ENCODE data around the gene LRRC74A.

LRRC74A gene
- long read RNA-seq, donor 1: 0 reads
- long read RNA-seq, donor 2: 0 reads
- long read RNA-seq, donor 3: 0 reads
- long read RNA-seq, donor 4: 0 reads
- long read RNA-seq, donor 5: 0 reads
- long read RNA-seq, donor 6: 0 reads
- long read RNA-seq, donor 7: 0 reads
- long read RNA-seq, donor 8: 0 reads

DNA sequence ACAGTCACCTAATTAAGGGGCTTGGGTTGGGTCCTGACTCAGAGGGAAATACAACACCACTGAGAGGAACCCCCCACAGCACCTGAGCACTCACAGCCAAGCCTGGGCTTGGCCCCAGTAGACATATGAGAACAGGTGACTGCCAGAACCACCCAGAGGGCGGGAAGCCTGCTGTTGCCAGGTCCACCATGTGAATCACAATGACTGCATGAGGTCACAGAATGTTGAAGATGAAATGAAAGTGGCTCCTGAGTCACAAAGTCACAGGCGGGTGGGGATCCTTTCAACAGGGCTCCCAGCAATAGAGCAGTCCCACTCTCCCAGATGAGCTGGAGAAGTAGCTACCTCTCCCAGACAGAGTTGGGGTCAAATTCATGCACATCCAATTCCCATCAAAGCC is at the start of gene LRRC74A:
Gene LRRC74A, plus strand, starts transcription at position 287 of the 400 bp plus-strand sequence. CDS start 290 bp downstream, outside the sequence.
- DNase-seq: no peak

DNA sequence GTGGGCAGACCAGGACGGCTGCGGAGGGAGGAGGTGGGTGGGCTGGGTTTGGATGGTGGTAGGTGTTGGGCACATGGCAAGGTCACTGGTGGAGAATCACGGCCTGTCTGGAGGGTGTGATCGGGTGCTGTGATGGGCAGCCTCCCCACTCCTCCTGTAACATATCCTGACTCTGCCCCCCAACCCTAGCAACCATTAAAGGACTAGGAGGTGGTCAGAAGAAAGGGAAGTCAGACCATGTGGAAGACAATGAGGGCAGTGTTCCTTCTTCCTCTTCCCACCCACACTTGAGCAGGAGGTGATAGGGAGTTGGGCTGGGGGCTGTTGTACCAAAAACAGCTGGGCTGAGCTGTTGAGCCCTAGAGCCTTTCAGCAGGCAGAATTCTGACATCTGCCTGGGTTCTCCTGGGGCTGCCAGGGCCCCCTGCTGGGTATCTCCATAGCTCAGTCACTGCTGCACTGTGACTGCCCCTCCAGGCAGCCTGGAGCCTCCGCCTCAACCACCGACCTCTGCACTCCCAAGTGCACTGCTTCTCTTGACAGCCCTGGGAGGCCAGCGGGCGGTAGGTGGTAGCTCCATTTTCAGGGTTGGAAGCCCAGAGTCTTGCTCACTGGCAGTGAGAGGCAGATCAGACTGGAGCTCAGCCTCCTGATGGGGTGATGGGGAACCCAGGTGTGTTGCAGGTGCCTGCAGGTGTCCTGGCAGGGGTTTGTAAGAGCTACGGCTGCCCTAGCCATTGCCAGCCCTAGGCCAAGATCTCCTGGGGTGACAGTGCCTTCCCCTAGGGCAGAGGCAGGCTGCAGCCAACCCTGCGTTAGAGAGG is 49.6 kb upstream of the LRRC74A start:
- no peak for DNase-seq

DNA sequence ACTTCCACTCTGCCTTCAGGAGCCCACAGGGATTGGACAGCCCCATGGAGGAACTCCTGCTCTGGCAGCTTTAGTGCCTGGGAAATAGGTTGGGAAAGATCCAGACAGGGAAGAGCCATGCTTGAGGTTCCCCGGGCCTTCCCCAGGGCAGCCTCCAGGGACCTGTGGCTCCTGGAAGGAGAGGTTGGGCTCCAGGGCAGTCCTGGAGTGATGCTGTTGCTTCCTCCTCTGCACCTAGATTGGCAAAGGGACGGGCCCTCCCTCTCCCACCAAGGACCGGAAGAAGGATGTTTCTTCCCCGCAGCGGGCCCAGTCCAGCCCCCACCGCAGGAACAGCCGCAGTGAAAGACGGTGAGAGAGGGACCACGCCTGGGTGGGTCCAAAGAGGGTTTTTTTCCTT is 48.5 kb upstream of the LRRC74A start:
- DNase-seq: no peak

DNA sequence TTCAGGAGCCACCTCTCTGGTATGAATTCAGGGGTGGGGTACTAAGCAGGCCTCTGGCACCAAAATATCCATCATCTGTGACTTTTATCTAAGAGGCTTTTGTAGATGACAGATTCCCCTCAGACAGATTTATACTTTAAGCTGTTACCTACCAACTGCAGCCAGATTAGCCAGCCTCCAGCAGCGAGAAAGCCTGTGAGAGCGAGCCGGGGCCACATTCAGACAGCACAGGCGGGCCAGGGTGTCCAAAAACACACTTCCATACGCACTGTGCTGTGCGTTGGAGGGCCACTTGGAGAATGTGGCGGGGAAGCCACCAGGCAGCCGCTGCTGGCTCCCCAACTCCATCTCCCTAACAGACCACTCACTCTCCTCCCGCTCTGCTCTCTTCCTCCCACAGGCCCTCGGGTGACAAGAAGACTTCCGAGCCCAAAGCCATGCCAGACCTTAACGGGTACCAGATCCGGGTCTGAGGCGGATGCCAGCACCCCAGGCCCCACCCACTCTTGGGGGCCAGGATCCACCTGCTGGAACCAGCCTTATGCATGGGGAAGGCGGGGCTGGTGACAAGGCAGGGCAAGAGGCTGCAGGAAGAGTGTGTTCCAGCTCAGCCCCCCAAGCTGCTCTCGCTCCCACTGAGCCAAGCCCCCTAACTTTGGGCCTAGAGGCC is 47.5 kb upstream of the LRRC74A start:
- no peak for DNase-seq

DNA sequence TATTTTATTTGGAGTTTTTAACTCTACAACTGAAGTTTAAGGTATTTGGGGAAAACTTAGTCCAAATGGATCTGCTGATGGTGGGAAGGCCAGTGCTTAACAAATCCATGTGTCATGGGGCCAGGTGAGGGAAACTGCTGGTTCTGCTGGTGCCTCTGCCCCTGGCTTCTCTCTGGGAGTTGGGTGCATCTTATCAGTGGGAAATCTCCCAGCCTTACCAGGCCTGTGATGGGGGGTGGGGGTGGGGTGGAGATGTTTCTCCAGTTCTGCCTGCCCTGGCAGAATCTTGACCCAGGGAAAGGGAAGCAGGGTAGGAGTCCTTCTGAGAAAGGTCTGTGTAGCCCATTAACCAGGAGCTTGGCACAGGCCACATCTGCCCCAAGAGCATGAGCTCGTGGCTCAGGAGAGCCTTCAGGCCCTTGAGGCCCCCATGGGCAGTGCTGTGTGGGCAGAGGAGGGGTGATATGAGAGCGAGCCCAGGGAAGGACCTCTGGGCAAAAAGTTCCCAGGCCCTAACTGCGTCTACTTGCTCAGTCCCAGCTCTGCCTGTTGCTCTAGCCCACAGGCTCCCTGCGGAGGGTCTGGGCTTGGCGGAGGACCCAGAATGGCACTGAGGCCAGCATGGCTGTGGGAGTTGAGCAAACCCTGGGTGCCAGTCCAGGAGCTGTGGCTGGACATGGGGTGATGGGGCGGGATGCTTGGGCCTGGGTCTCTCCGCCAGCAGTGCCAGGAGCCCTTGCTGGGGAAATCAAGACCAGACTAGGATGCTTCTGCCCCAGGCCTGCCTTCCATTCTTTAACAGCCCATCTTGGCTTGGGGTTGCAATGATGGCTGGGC is 46.8 kb upstream of the LRRC74A start:
- no peak for DNase-seq

DNA sequence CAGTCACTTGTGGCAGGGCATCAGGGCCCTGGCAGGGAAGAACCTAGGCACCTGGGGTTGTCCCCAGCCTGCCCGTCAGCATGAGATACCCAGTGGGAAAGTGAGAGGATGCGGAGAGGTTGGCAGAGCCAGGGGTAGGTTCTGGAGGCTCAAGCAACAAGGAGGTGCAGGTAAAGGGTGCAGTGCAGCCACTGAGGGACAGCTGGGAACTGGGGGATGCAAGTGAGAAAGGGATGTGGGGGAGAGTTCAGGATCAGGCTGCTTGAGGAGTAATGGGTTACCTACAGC is 46.2 kb upstream of the LRRC74A start:
- no peak for DNase-seq

DNA sequence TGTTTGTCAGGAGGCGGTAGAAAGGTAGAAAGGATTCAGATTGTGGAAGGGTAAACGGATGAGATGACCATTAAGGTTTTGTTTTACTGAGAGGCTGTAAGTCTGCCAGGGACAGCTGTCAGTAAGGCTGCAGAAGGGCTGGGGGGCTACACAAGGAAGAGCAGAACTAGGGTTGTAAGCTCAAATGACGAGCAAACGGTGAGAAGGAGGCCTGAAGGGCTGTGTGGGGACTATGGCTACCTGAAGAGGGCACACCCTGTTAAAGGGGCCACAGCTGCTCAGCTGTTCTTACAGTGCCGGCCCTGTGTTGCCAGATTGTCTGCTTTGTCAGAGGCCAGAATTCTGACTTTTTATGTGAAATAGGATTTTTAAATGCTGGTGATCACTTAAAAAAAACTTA is 45.8 kb upstream of the LRRC74A start:
- DNase-seq: no peak

DNA sequence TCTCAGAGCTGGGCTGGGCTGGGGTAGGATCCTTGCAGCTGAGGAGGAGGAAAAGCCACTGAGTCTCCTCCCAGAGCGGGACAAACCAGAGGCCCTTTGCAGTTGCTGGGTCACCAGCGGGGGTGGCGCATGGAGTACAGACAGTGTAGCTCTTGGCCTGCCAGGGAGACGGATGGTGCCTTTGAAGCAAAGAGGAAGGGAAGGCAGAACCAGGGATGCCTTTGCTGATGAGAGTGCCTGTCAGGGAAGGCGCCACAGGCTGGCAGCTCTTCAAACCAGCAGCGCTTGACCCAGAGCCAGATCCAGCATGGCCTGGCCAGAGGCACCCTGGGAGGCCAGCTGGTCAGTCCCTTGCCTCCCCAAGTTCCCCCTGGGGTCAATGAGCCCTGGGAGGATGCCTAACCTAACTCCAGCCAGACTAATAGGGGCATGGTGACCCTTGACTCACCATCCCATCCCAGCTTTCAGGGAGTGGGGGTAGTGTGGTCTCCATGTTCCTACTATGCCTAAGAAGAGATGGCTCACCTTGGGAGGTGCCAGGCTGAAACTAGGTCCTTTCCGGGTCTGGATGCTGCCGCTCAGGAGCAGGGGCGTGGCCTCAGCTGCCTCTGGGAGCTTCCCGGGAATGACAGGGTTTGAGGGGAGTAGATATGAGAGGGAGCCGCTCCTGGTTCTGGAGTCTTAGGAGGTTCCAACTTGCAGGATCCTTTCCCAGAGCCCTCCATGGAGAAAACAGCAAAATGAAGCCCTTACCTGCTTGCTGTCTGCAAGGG is 45.1 kb upstream of the LRRC74A start:
- DNase-seq: no peak

DNA sequence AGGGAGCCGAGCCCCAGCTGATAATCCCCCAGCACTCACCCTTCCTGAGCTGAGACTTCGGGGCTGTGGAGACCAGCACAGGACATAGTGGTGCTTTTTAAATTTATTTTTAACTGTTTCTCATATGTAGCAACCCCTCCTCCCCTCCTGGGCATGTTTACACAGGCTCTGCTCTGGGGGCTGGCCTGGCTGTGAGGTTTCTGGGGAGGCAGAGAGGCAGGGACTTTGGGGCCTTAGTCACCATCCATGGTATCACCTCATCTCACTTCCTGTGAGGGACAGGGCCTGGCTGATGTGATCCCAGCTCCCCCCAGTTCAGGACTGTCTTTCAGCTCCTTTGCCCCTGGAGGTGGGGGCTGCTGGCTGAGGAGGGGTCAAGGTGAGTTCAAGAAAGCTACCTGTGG is 44.6 kb upstream of the LRRC74A start:
- DNase-seq: no peak

DNA sequence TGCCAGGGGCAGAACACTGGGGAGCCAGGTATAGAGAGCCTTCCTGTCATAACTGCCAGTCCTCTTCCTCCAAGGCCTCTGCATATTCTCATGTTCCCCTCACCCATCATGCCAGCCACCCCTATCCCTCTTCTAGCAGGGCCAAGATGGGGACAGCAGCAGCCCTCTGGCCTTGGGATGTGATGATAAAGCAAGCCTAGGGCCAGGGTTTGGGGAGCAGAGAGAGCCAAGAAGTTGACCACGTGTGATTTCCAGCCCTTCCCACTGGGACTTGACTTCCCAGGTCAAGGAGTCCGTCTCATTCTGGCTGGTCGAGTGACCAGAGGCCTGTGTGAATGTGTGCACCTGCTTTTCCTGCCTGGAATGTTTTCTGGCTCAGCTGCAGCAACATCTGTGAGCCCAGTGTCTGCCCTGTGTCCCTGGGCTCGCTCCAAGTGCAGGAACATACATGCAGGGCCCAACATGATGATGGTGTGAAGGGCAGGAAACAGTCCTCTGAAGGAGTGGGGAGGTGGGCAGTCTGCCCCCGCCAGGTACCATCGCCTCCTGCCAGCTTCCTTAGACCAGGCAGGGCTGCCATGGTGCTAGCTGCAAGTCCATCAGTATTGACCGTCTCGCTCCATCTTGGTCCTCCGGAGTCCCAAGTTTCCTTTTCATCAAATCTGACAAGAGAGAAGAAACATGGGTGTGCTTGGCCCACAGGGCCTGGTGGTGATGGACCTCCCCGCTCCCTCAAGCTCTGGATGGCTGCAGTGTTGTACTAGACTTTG is 43.9 kb upstream of the LRRC74A start:
- no peak for DNase-seq

DNA sequence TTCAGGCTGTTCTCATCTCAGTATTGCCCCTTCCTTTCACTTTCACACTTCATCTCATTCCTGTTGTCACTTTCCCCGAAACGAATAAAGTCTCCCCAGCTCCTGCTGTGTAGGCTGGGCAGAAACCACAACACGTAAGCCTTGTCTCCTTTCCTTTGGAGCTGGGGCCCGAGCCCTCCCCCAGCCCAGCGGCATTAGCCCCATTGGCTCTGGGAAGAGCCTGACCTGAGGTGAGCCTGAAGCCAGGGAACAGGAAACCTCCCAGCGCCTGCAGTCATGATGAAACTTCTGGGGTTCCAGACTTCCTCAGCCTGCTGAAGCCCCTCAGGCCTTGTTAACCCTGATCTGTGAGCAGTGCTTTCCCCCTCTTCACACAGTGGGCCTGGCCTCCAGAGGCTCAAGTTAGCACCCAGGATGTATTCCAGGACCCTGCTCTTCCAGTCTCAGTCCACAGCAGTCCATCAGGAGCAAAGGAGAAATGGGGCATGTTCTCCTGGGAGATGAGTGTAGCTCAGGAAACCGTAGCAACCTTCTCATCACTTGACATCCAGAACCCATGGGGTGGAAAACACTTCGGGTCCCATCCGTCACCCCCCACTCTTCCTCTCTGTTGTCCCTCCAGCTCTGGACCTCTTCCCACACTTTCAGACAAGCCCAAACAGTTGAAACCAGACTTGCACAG is 43.2 kb upstream of the LRRC74A start:
- no peak for DNase-seq

DNA sequence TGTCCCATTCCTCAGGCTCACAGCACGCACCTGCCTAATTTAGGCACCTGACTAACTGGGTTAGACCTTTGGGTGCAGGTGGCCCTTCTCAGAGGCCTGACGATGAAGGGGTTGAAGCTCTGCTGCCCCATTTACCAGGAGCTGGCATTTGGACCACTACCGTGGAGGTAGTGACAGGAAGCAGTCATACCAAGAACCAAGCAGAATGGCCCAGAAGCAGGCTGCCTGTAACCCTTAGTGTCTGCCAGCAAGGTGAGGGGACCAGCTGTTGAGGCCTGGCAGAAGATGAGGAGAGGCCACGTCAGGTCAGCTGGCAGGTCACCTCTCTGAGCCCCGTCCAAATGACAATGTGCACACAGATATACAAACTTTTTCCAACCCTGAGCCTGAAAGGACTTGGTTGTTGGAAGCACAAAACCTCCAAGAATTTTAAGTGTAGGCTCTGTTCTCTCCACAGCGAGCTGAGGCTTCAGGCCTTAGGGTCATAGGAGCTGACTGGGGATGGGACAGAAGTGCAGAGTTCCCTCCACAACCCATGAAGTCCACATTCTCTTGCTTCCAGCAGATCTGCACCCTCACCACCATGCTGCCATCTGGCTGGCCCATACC is 41.8 kb upstream of the LRRC74A start:
- no peak for DNase-seq

DNA sequence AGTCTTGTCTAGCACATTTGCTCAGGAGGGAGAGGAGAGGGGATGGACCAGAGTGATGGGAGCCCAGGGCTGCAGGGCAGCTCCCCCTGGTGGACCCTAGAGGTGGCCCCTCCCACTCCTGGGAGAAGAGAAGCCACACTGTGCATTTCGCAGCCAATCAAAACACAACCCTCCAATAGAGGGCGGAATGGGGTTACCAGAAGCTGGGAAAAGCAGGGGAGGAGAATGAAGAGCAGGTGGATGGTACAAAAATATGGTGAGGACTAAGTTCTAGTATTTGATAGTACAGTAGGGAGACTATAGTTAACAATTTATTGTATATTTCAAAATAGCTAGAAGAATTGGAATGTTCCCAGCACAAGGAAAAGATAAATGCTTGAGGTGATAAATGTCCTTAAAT is 41.3 kb upstream of the LRRC74A start:
- DNase-seq: peak; percentile 72

DNA sequence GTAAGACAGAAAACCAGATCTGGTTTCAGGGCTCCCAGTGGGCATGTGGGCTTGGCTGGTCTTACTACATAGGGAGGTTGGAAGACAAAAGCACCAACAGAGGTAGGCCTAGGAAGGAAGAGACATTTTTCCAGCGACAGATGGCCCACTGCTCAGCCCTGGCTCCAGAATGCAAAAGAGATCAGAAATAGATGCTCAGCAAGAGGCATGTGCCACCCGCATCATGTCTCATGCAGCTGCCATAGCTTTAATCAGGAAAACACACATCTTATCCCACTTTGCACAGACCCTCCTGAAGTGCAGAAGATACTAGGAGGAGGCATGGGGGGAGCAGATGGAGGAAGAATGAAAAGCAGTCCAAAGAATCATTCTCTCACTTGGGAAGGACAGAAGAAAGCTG is 39.6 kb upstream of the LRRC74A start:
- no peak for DNase-seq

DNA sequence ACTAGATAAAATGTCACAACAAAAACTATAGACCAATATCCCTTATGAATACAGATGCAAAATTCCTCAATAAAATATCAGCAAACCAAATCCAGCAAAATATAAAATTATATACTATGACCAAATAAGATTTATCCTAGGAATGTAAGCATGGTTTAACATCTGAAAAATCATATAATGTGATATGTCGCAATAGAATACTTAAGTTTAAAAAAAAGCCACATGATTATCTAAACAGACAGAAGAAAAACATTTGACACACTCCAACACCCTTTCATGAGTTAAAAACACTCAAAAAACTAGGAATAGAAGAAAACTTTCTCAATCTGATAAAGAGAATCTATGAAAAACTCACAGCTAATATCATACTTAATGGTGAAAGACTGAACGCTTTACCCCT is 33.8 kb upstream of the LRRC74A start:
- DNase-seq: no peak

DNA sequence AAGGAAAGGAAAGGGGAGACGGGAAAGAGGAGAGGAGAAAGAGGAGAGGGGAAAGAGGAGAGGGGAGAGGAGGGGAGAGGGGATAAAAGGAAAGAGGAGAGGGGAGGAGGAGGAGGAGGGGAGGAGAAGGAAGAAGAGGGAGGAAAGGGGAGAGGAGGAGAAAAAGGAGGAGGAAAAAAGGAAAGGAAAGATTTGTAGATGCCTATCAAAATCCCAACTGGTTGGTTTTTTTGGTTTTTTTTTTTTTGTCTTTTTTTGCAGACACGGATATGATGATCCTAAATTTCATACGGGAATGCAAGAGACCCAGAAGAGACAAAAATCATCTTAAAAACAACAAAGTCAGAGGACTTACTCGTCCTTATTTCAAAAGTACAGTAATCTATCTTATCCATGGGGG is 32.9 kb upstream of the LRRC74A start:
- DNase-seq: no peak

DNA sequence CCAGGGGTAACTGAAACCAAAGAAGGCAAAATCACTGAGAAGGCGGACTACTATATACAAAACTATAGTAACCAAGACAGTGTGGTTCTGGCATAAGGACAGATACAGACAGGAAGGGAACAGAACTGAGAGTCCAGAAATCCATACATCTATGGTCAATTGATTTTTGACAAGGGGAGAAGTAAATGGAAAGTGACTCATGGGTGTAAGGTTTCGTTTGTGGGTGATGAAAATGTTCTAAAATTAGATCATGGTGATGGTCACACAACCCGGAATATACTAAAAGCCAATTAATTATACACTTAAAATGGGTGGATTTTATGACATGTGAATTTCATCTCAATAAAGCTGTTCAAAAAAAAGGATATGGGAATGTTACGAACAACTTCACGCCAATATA is 32.3 kb upstream of the LRRC74A start:
- DNase-seq: no peak

DNA sequence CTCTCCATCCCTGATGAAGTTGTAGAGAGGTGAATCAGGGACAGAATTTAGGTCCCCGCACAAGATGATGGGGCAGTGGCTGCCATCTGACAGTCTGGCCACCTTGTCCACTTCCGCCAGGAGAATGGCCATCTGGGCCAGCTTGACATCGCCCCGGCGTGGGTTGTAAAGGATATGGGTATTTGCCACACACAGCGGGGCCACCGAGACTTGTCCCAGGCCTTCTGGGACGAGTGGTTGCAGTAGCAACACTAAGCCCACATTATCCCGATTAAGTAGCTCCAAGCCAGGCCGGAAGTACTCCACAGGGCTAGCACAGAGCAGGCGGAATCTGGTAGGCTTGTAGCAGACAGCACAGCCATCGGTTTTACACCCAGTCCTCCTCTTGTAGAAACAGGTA is 19.8 kb upstream of the LRRC74A start:
- DNase-seq: no peak

DNA sequence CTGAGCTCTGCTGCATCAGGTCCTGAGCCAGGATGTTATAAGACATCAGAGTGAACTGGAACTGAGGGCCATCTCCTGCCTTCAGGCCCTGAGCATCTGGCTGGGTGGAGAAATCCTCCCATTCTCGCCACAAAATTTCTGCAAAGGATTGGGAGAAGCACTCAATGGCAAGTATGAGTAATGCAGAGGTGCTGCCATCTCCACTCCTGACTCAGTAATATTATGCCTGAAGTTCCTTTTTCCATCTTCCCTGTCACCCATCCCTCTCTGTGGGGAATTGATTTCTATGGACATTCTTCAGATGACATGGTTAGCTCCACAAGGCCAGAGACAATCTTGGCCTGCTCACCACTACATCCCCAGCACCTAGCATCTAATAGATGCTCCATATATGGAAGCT is 18.2 kb upstream of the LRRC74A start:
- no peak for DNase-seq

DNA sequence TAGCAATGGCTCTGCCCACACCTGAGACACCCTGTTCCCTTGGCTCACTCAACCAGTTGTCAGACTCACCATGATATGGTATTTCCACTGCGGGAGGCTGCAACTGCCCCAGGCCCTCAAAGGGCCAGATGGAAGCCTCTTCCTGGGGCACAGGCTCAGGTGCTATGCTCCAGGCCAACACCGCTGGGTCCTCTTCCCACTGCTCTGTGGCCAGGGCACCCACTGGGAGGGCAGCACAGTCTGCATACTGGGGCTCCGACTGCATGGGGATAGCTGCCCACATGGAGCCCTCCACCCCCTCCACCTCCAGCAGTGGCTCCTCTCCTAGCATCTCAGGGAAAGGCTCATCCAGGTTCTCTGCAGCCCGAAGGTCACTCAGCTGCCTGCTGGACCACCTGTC is 17.2 kb upstream of the LRRC74A start:
- DNase-seq: no peak
